Fibroblast of pulmonary artery (primary cell): ENCODE results near the gene PRM1.

ENCODE experiments used
- DNase-seq: peaks from one replicate; pipeline ENCODE4 v3.0.0-alpha.2; 2010; ENCODE audit warnings: low read depth
- H3K4me3 ChIP-seq: replicated peaks from 2 replicates; pipeline ENCODE4 v1.5.1; 2011; ENCODE audit warnings: low read depth, mild to moderate bottlenecking, control low read depth, low read length, moderate library complexity
- CTCF ChIP-seq: IDR thresholded peaks from 2 replicates; pipeline ENCODE4 v1.5.1; 2011; ENCODE audit warnings: mild to moderate bottlenecking, control low read depth, low read length, inconsistent platforms; ENCODE audit errors: missing control alignments

Gene PRM1

GRCh38 chr16:11314309-11314894 lies 33.3 kb upstream of the PRM1 start:
- H3K4me3 ChIP-seq = no peak overlapping the region
- TF ChIP-seq CTCF = no peak
- DNase-seq = no peak

- no peak for TF ChIP-seq CTCF
Observed at GRCh38 chr16:11313493-11314308, 32.6 kb upstream of the PRM1 start.

DNA sequence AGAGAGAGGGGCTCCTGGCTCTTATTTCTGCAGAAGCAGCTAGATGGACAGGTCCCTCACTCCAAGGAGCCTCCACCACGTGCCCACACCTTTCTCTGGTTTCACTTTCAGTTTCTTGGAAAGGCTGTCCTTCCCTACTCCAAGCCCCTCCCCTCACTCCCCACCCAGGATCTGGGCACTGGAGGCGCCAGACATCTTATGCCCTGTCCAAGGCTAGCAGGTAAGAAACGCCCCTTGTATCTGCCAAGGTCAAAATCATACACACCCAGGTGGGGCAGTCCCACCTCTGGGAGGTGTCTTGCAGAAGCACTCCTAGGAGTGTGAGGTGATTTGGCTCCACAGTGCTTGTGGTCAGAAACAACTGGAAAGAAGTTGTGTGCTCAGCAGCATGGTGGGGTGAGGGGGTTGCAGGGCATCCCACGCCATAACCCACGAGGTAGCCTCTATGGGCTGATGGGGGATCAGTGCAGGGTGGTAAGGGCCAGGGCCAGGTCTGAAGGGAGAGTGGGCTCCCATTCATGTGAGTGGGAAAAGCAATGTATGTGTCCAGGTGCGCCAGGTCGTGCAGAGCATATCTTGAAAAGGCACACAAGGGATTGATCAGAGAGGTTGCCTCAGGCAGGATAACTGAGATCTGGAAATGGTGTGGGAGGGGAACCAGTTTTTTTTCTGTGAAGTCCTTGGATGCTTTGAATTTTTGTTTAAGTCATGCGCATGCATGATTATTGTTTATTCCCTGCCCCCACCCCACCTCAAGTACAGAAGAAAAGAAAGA lies 31.8 kb upstream of the PRM1 start:
- H3K4me3 ChIP-seq = no peak overlapping the region
- peak; percentile 52 for DNase-seq
- no peak for TF ChIP-seq CTCF

More at GRCh38 chr16:11313493-11314308, 32.6 kb upstream of the PRM1 start:
- no peak overlapping the region for H3K4me3 ChIP-seq
- no peak for DNase-seq

DNA sequence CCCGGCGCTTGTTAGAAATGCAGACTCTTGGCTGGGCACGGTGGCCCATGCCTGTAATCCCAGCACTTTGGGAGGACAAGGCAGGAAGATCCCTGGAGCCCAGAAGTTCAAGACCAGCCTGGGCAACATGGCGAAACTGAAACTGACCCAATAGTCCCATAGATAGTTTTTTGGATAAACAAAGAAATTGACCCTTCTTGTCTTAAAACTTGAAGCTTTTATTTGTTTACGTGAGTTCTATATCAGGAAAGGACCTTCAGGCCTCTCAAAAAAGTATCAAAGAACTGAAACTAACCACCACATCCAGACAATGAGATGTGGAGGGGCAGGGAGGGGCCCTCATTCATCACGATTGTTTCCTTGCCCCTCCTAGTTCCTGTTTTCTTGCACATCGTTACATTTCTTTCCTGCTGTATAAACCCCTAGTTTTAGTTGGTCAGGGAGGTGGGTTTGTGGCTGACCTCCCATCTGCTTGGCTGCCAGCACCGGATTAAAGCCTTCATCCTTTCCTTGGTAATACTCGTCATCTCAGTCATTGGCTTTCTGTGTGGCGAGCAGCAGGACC lies 29.9 kb upstream of the PRM1 start:
- DNase-seq = peak; percentile 69
- no peak overlapping the region for H3K4me3 ChIP-seq
- TF ChIP-seq CTCF = no peak

DNA sequence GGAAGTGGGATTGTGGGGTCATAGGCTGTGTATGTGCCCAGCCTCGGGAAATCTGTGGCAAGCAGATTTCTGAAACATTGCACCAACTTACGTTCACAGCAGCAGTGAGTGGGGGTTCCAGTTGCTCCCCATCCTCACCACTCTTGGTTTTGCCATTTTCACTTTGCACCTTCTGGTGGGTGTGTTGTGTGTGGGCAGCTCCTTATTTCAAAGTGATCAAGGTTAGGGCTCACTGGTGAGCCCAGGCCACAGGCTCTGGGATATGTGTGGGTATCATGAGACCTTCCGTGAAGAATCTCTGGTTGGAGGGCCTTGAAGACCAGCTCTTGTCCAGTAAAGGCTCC lies 29.5 kb upstream of the PRM1 start:
- H3K4me3 ChIP-seq = no peak overlapping the region
- no peak for TF ChIP-seq CTCF
- no peak for DNase-seq

- no peak for TF ChIP-seq CTCF
- DNase-seq = no peak
- H3K4me3 ChIP-seq = no peak overlapping the region
Observed at GRCh38 chr16:11309895-11310633, 28.9 kb upstream of the PRM1 start.
